ENCODE data around the gene HAT1.

The HAT1 gene

DNA sequence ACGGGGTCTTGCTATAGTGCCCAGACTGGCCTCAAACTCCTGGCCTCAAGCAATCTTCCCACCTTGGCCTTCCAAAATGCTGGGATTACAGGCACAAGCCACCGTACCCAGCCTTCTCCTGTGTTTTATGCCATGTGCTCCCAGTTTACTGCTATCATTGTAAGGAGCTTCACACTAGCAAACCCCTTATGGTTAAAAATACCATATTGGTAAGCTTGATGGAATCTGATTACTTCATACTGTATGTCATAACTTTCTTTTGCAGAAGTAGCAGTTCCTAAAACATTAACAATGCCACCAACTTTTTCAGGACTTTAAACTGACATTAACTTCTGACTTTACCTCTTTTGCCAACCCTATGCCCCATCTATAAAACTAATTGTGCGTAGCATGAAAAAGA lies 36.2 kb downstream of the HAT1 start:
- no peak for DNase-seq (ENCODE audit: low read depth)
- no peak for TF ChIP-seq CTCF (conservative IDR thresholded peaks at IDR 0.05; ENCODE audit: low read depth, low read length)

DNA sequence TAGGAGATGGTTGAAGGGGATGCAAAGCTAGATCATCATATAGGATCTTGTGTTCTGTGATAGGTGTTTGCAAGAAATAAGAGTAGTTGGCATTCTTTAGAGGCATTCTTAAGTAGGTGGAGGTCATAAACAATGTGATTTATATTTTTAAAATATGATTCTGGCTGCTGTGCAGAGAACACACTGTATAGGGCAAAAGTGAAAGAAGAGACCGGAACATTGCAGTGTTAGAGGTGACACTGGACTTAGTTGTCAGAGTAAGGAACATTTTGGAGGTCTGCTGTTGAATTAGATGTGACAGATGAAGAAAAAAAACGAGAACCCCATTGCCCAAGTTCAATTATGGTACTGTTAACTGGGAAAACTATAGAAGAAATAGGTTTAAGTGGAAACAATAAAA lies 37.7 kb downstream of the HAT1 start:
- H3K4me3 ChIP-seq (ENCODE audit: low read length): no peak overlapping the region
- TF ChIP-seq CTCF (conservative IDR thresholded peaks at IDR 0.05; ENCODE audit: low read depth, low read length): no peak
- no peak for DNase-seq (ENCODE audit: low read depth)

More for the DNA sequence above, 36.2 kb downstream of the HAT1 start:
- no peak overlapping the region for H3K4me3 ChIP-seq (ENCODE audit: low read length)

DNA sequence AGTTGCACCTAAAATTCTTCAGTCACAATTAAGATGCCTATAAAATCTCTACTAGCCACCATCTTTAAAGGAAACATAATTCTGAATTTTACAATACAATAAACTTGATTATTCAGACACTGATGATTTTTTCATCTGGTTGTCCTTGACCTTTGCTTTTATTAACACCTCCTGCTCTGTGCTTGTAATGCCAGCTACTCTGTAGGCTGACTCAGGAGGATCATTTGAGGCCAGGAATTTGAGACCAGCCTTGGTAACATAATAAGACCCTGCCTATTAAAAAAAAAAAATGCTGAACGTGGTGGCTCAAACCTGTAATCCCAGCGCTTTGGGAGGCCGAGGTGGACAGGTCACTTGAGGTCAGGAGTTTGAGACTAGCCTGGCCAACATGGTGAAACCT lies 38.3 kb downstream of the HAT1 start:
- DNase-seq (ENCODE audit: low read depth): no peak
- H3K4me3 ChIP-seq (ENCODE audit: low read length): no peak overlapping the region
- TF ChIP-seq CTCF (conservative IDR thresholded peaks at IDR 0.05; ENCODE audit: low read depth, low read length): no peak

- TF ChIP-seq CTCF (conservative IDR thresholded peaks at IDR 0.05; ENCODE audit: low read depth, low read length): no peak
- no peak overlapping the region for H3K4me3 ChIP-seq (ENCODE audit: low read length)
- DNase-seq (ENCODE audit: low read depth): no peak
These were observed 40.9 kb downstream of the HAT1 start for GRCh38 chr2:171963198-171963597.

- H3K4me3 ChIP-seq (ENCODE audit: low read length): no peak overlapping the region
- DNase-seq (ENCODE audit: low read depth): no peak
- no peak for TF ChIP-seq CTCF (conservative IDR thresholded peaks at IDR 0.05; ENCODE audit: low read depth, low read length)
These were observed 42.0 kb downstream of the HAT1 start for GRCh38 chr2:171964308-171964707.

DNA sequence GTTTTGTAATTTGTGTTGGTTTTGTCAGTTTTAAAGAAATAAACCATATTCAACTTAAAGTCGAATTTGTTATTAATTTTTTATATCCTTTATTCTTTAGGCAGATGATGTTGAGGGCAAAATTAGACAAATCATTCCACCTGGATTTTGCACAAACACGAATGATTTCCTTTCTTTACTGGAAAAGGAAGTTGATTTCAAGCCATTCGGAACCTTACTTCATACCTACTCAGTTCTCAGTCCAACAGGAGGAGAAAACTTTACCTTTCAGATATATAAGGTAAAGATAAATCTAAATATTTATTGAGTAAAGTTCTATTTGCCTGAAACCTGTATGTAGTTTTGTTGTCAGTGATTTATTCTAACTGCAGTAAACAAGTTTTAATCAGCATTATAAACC lies 43.0 kb downstream of the HAT1 start:
- DNase-seq (ENCODE audit: low read depth): no peak
- no peak for TF ChIP-seq CTCF (conservative IDR thresholded peaks at IDR 0.05; ENCODE audit: low read depth, low read length)
- H3K4me3 ChIP-seq (ENCODE audit: low read length): no peak overlapping the region

DNA sequence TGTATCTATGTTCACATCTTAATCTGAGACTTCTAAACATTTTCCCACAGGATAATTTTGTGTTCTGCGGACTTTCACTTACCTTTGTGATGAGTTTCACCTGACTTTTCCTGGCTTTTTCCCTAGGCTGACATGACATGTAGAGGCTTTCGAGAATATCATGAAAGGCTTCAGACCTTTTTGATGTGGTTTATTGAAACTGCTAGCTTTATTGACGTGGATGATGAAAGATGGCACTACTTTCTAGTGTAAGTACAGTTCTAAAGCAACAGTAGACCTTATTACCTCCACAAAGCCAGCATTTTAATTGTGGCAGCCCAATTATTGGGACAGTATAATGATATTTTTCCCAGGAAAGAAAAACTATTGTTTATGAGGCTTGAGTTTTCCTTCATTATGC lies 43.4 kb downstream of the HAT1 start:
- no peak for TF ChIP-seq CTCF (conservative IDR thresholded peaks at IDR 0.05; ENCODE audit: low read depth, low read length)
- DNase-seq (ENCODE audit: low read depth): no peak
- no peak overlapping the region for H3K4me3 ChIP-seq (ENCODE audit: low read length)
